ENCODE measurements around the gene DACT3.

Gene DACT3

GRCh38 chr19:46610851-46611770, 49.9 kb downstream of the DACT3 start:
- Histone ChIP-seq H3K27me3 (ENCODE audit: control insufficient read depth, insufficient read depth, low read length, poor library complexity, severe bottlenecking) (no peaks in the 10 kb centered on the region), H3K36me3 (ENCODE audit: control insufficient read depth, insufficient read depth, low read length) (peaks cover 43% of the 10 kb centered on the region), H3K9me3 (ENCODE audit: control insufficient read depth, low read length) (no peaks in the 10 kb centered on the region), H3K4me3 (ENCODE audit: insufficient read depth, low read depth, low read length) (no peak overlapping the region), H3K27ac (ENCODE audit: insufficient read depth, low read depth, low read length, poor library complexity, severe bottlenecking) (peak overlapping the region; percentile 20), H3K4me1 (ENCODE audit: control insufficient read depth, insufficient read depth, low read length) (no peaks in the 10 kb centered on the region)
- 88 to 95% methylated on average over 17 of the region's 17 CpGs for WGBS, 2 experiments

- WGBS, 2 experiments, result 85 to 92% methylated on average over 3 to 5 of the region's 5 CpGs
- H3K36me3 ChIP-seq (ENCODE audit: control insufficient read depth, insufficient read depth, low read length), result peaks cover 51% of the 10 kb centered on the region
Measured at GRCh38 chr19:46610413-46610775, 50.6 kb downstream of the DACT3 start.

GRCh38 chr19:46609511-46610412, 51.2 kb downstream of the DACT3 start:
- Histone ChIP-seq H3K27me3 (ENCODE audit: control insufficient read depth, insufficient read depth, low read length, poor library complexity, severe bottlenecking) (no peaks in the 10 kb centered on the region), H3K4me3 (ENCODE audit: insufficient read depth, low read depth, low read length) (no peak overlapping the region), H3K9me3 (ENCODE audit: control insufficient read depth, low read length) (no peaks in the 10 kb centered on the region), H3K4me1 (ENCODE audit: control insufficient read depth, insufficient read depth, low read length) (peaks cover 3% of the 10 kb centered on the region), H3K36me3 (ENCODE audit: control insufficient read depth, insufficient read depth, low read length) (peaks cover 52% of the 10 kb centered on the region), H3K27ac (ENCODE audit: insufficient read depth, low read depth, low read length, poor library complexity, severe bottlenecking) (no peak overlapping the region)
- 92% methylated on average over 30 of the region's 30 CpGs for WGBS, 2 experiments

More at GRCh38 chr19:46610413-46610775, 50.6 kb downstream of the DACT3 start:
- Histone ChIP-seq H3K27me3 (ENCODE audit: control insufficient read depth, insufficient read depth, low read length, poor library complexity, severe bottlenecking) (no peaks in the 10 kb centered on the region), H3K4me1 (ENCODE audit: control insufficient read depth, insufficient read depth, low read length) (no peaks in the 10 kb centered on the region), H3K4me3 (ENCODE audit: insufficient read depth, low read depth, low read length) (no peak overlapping the region), H3K9me3 (ENCODE audit: control insufficient read depth, low read length) (no peaks in the 10 kb centered on the region), H3K27ac (ENCODE audit: insufficient read depth, low read depth, low read length, poor library complexity, severe bottlenecking) (no peak overlapping the region)

- H3K27ac ChIP-seq (ENCODE audit: insufficient read depth, low read depth, low read length, poor library complexity, severe bottlenecking), result no peak overlapping the region
- no peaks in the 10 kb centered on the region for H3K9me3 ChIP-seq (ENCODE audit: control insufficient read depth, low read length)
- H3K4me1 ChIP-seq (ENCODE audit: control insufficient read depth, insufficient read depth, low read length), result peaks cover 13% of the 10 kb centered on the region
- H3K36me3 ChIP-seq (ENCODE audit: control insufficient read depth, insufficient read depth, low read length), result peaks cover 52% of the 10 kb centered on the region
- H3K27me3 ChIP-seq (ENCODE audit: control insufficient read depth, insufficient read depth, low read length, poor library complexity, severe bottlenecking), result no peaks in the 10 kb centered on the region
- H3K4me3 ChIP-seq (ENCODE audit: insufficient read depth, low read depth, low read length), result no peak overlapping the region
- WGBS, 2 experiments, result 95 to 96% methylated on average over 27 of the region's 27 CpGs
Measured at GRCh38 chr19:46608581-46609345, 52.2 kb downstream of the DACT3 start.

- no peaks in the 10 kb centered on the region for H3K9me3 ChIP-seq (ENCODE audit: control insufficient read depth, low read length)
- WGBS, 2 experiments, result 96 to 97% methylated on average over 9 of the region's 9 CpGs
- H3K36me3 ChIP-seq (ENCODE audit: control insufficient read depth, insufficient read depth, low read length), result peaks cover 52% of the 10 kb centered on the region
- H3K4me1 ChIP-seq (ENCODE audit: control insufficient read depth, insufficient read depth, low read length), result peaks cover 19% of the 10 kb centered on the region
- no peak overlapping the region for H3K4me3 ChIP-seq (ENCODE audit: insufficient read depth, low read depth, low read length)
- H3K27ac ChIP-seq (ENCODE audit: insufficient read depth, low read depth, low read length, poor library complexity, severe bottlenecking), result no peak overlapping the region
- H3K27me3 ChIP-seq (ENCODE audit: control insufficient read depth, insufficient read depth, low read length, poor library complexity, severe bottlenecking), result no peaks in the 10 kb centered on the region
Measured at GRCh38 chr19:46608178-46608577, 52.8 kb downstream of the DACT3 start.

GRCh38 chr19:46607448-46607841, 53.5 kb downstream of the DACT3 start:
- Histone ChIP-seq H3K36me3 (ENCODE audit: control insufficient read depth, insufficient read depth, low read length) (peaks cover 52% of the 10 kb centered on the region), H3K27me3 (ENCODE audit: control insufficient read depth, insufficient read depth, low read length, poor library complexity, severe bottlenecking) (no peaks in the 10 kb centered on the region), H3K27ac (ENCODE audit: insufficient read depth, low read depth, low read length, poor library complexity, severe bottlenecking) (no peak overlapping the region), H3K4me1 (ENCODE audit: control insufficient read depth, insufficient read depth, low read length) (peaks cover 26% of the 10 kb centered on the region), H3K4me3 (ENCODE audit: insufficient read depth, low read depth, low read length) (no peak overlapping the region), H3K9me3 (ENCODE audit: control insufficient read depth, low read length) (no peaks in the 10 kb centered on the region)
- 94 to 95% methylated on average over 12 of the region's 12 CpGs for WGBS, 2 experiments

- H3K27me3 ChIP-seq (ENCODE audit: control insufficient read depth, insufficient read depth, low read length, poor library complexity, severe bottlenecking), result no peaks in the 10 kb centered on the region
- 92 to 98% methylated on average over 12 of the region's 12 CpGs for WGBS, 2 experiments
- H3K27ac ChIP-seq (ENCODE audit: insufficient read depth, low read depth, low read length, poor library complexity, severe bottlenecking), result no peak overlapping the region
- no peak overlapping the region for H3K4me3 ChIP-seq (ENCODE audit: insufficient read depth, low read depth, low read length)
- peaks cover 28% of the 10 kb centered on the region for H3K4me1 ChIP-seq (ENCODE audit: control insufficient read depth, insufficient read depth, low read length)
- H3K9me3 ChIP-seq (ENCODE audit: control insufficient read depth, low read length), result no peaks in the 10 kb centered on the region
- peaks cover 52% of the 10 kb centered on the region for H3K36me3 ChIP-seq (ENCODE audit: control insufficient read depth, insufficient read depth, low read length)
Measured at GRCh38 chr19:46606681-46607447, 54.1 kb downstream of the DACT3 start.

- H3K4me1 ChIP-seq (ENCODE audit: control insufficient read depth, insufficient read depth, low read length), result peaks cover 28% of the 10 kb centered on the region
- no peak overlapping the region for H3K27ac ChIP-seq (ENCODE audit: insufficient read depth, low read depth, low read length, poor library complexity, severe bottlenecking)
- no peaks in the 10 kb centered on the region for H3K9me3 ChIP-seq (ENCODE audit: control insufficient read depth, low read length)
- 94 to 97% methylated on average over 11 of the region's 11 CpGs for WGBS, 2 experiments
- peaks cover 51% of the 10 kb centered on the region for H3K36me3 ChIP-seq (ENCODE audit: control insufficient read depth, insufficient read depth, low read length)
- no peak overlapping the region for H3K4me3 ChIP-seq (ENCODE audit: insufficient read depth, low read depth, low read length)
- H3K27me3 ChIP-seq (ENCODE audit: control insufficient read depth, insufficient read depth, low read length, poor library complexity, severe bottlenecking), result no peaks in the 10 kb centered on the region
Measured at GRCh38 chr19:46606019-46606418, 55.0 kb downstream of the DACT3 start.

GRCh38 chr19:46605356-46605821, 55.6 kb downstream of the DACT3 start:
- H3K27me3 ChIP-seq (ENCODE audit: control insufficient read depth, insufficient read depth, low read length, poor library complexity, severe bottlenecking), result no peaks in the 10 kb centered on the region
- WGBS, 2 experiments, result 93 to 94% methylated on average over 16 of the region's 16 CpGs
- H3K27ac ChIP-seq (ENCODE audit: insufficient read depth, low read depth, low read length, poor library complexity, severe bottlenecking), result no peak overlapping the region
- H3K4me3 ChIP-seq (ENCODE audit: insufficient read depth, low read depth, low read length), result no peak overlapping the region
- no peaks in the 10 kb centered on the region for H3K9me3 ChIP-seq (ENCODE audit: control insufficient read depth, low read length)
- peaks cover 28% of the 10 kb centered on the region for H3K4me1 ChIP-seq (ENCODE audit: control insufficient read depth, insufficient read depth, low read length)
- peaks cover 46% of the 10 kb centered on the region for H3K36me3 ChIP-seq (ENCODE audit: control insufficient read depth, insufficient read depth, low read length)

Measured in ectodermal cell (in vitro differentiated cells).